Fibroblast of skin of right biceps (primary cell): ENCODE measurements around the gene ST8SIA5.
A peak's percentile ranks its signal among the peaks of the same experiment; 100 is the strongest.

Experiments
- DNase-seq: peaks from one replicate; pipeline ENCODE4 v3.0.0-alpha.2; 2013

Gene ST8SIA5

DNA sequence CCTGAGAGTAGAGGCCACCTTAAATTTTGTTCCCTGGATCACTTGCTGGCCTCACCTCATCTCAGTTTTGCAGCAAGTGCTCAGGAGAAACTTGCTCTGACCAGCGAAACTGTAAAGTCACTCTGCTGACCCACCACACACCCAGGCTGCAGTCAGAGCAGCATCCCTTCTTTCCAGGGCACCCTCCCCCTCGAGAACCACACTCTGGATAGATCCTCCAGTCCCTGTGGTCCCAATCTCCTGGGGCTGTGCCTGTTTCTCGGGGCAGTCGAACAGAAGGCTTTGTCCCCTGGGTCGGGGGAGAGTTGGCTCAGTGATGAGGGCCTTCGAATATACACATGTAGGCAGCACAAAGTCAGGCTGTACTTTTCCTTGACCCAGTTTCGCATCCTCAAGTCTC lies 18.4 kb downstream of the ST8SIA5 start:
- DNase-seq, result no peak

DNA sequence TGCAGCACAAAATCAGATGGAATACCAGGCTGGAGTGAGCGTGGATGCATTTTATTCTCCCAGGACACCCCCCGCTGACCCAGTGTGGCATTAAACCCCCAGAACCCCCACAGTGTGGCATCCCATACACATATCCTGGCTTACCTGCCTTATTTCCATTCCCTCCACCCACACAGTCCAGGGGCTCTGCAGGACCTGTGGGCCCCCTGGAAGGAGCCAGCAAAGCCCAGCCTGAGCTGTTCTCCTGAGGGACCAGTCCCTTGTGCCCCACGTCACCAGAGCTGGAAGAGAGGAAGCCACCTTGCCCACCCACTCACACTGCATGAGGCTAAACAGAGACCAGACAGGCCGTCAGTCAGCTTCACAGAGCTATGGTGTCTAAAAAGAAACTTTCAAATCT lies 20.1 kb downstream of the ST8SIA5 start:
- DNase-seq, result no peak

DNA sequence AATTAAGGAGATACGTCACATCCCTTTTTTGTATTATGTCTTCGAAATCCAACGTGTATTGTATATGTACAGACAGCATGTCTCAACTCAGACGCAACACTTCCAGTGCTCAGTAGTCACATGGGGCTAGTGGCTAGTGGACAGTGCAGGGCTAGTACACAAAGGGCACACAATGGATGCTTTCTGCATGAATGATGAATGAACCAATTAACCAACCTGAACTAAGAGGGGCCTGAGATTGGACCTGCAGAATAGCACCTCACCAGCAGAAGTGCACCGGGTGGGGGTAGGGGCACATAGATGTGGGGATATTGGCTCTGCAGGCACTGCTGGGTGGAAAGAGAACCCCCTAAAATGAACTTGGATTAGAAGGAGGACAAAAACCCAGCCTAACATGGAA lies 20.7 kb downstream of the ST8SIA5 start:
- no peak for DNase-seq

DNA sequence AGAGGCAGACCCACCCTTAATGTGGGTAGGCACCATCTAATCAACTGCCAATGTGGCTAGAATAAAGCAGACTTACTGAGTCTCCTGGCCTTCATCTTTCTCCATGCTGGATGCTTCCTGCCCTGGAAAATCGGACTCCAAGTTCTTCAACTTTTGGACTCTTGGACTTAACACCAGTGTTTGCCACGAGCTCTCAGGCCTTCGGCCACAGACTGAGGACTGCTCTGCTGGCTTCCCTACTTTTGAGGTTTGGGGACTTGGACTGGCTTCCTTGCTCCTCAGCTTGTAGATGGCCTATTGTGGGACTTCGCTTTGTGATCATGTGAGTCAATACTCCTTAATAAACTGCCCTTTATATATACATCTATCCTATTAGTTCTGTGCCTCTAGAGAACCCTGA lies 21.9 kb downstream of the ST8SIA5 start:
- DNase-seq, result no peak

DNA sequence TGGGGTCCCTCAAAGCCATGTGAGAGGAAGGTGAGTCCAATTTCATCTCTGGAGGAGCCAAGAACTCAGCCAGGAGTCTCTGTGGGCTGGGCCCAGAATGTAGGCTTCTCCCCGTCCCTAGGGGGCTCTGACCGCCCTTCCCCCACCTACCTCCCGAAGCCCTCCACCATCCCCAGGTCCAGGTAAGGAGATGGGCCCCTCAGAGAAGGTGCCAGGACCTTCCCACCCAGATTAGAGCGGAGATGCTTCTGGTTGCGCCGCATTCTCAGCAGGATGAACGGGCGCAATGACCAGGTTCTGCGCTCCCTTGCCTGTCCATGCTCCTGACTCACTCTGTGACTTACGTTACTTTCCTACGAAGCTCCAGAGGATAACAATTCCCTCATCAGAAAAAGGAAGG lies 23.0 kb downstream of the ST8SIA5 start:
- no peak for DNase-seq

DNA sequence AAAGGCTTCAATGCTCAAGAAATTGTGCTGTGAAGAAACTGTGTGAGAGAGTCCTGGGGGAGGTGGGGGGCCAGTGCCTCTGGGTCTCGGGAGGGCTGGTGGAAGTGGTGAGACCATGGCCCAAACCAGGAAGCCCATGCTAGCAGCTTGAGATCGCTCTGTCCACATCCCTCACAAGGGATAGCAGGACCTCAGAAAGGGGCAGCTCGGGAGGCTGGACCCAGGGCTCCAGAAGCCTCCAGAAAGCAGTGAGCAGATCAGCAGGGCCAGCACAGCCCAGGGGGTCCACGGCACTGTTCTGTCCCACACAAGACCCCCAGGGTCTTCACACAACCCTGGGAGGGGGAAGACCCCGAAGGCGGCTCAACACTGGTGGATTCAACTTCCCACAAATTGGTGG lies 24.1 kb downstream of the ST8SIA5 start:
- no peak for DNase-seq

DNA sequence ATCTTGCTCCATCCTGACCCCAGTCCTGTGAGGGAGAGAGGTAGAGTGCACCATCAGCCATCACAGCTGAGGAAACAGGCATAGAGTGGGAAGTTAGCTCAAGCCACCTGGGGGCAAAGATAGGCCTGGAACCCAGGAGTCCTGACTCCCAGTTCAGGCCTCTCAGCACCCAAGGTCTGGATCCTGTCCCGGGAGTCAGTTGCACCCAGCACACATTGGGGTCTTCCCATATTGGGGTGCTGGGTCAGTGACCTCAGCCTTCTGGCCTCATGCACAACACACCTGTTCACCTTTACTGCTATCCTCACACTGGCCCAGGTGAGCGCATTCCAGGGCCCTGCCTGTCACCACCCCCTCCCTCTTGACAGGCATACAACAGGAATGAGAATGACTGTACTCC lies 24.7 kb downstream of the ST8SIA5 start:
- no peak for DNase-seq

DNA sequence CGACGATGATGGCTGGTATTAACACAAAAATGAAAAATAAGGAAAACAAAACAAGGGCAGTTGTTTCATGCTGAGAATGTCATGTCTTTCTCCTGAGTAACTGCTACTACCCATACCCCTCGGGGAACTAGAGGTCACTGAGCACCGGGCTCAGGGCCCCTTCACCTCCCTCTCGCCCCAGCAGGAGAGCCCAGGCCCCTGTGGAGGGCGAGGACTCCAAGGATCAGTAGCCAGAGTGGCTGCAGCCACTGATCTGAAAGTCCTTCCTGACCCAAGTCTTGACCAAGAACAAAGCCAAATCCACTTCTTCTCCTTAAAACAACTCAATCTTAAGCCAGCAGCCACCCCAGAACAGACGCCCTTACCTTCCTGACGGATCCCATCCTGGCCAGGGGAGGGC lies 25.5 kb downstream of the ST8SIA5 start:
- no peak for DNase-seq

DNA sequence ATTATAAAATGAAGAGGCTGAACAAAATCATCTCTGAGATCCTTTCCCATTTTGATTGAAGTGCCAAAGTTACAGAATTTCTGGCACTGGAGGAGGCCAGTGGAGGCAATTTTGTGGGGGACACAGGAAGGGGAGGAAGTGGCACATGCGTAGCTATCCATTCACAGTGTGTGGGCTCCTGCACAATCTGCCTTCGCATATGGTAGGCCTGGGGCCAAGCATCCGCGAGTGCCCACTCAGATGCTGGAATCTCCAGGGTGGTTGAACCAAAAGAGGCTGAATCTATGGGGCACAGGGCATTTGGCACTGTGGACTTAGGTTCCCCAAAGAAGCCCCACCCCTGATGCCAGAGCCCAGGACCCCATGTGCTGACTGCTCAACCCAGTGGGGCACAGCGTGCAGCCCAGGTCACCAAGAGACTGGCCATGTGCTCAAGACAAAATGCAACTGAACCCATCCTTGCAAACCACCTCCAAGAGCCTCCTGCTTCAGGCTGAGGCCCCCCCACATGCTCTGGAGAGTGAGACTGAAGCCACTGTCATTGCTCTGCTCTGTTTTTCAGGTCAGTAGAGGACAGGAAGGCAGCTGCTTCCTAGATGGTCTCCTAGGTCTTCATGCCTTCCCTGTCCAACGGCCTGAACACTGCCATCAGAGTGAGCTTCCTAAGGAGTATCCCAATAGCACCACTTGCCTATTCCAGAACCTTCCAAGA lies 28.5 kb downstream of the ST8SIA5 start:
- DNase-seq, result no peak

DNA sequence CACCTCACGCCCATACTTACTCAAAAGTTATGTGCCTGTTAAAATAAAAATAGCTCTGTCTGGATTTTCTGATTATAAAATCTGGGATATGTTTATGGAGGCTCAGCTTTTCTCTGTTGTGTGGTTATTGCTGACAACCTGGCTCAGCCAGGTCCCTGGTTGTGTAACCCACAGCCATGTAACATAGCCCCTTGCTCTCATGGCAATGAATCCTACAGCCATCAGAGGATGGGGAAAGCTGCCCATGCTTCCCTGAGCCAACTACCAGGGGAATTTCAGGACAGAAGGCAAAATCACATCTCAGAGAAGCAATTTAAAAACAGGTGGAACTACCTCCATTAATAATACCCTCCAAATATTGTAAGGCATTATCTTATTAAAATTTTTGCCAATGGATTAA lies 29.7 kb downstream of the ST8SIA5 start:
- DNase-seq, result no peak

DNA sequence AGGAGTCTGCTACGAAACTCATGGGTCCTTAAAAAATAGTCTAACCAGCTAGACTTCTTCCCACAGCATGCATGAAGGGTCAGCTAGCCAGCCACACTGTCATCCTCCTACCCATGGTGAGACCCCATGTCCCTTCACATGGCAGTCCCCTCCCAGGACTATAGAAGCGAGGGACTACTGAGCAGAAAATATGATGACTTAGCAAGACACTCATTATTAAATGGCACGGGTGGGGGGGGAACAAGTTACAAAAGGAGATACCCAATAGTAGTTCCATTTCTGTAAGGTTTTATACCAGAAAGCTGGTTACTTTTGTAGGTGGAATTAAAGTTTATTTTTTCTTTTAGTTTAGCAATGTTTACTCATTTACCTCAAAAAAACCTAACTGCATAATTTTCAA lies 31.5 kb downstream of the ST8SIA5 start:
- no peak for DNase-seq

DNA sequence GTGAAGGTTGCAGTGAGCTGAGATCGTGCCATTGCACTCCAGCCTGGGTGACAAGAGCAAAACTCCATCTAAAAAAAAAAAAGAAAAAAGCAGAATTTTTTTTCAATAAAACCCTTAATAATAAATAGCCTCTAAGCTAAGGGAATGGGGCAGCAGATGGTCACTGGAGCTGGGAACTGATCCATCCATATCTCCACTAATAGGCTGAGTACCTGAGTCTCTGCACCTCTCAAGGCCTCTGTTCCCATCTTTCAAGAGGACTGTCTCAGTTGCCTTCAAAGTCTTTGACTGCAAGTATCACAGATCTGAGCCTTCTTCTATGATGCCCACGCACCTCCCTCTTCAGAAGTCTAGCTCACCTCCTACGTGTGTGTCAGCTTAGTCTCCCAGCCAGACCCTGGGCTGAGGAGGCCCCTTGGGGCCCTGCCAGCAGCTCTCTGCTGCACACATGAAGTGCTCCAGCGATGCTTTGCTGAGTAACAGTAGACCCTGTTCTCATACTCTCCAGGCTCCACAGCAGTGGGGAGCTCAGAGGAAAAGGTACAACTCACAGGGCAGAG lies 32.9 kb downstream of the ST8SIA5 start:
- DNase-seq, result no peak

DNA sequence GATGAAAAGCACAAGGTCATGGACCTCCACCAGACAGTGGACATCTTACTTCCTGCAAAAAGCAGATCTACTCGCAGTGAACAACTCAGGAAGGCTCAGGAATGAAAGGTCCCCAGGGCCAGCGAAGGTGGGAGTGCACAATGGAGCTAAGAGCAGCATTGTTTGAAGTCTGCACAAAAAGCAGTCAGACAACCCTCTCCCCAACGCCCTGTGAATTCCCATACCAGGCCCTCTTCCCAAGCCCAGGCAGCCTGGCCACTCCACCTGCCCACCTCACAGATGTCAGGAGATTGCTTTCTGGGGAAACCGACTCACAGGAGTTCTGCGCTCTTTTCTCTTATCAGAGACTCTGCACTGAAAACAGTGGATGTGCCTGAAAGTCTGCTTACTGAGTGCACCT lies 34.8 kb downstream of the ST8SIA5 start:
- no peak for DNase-seq

DNA sequence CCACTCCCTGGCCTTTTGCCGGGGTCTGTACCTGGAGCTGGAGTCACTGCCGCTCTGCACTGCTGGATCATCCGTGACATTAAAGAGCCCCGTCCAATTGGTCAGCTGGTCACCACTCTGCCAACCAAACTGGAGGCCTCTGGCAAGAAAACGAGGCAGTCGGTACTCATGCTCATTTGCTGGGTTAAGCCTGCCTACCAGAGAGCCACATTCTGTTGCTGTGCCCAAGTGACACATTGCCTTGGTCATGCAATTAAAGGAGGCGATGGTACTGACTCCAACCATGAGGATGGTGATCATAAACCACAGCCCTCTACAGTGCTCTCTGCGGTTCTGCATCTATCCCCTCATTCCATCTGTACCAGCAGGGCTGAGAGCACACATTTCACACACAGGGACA lies 35.5 kb downstream of the ST8SIA5 start:
- no peak for DNase-seq

DNA sequence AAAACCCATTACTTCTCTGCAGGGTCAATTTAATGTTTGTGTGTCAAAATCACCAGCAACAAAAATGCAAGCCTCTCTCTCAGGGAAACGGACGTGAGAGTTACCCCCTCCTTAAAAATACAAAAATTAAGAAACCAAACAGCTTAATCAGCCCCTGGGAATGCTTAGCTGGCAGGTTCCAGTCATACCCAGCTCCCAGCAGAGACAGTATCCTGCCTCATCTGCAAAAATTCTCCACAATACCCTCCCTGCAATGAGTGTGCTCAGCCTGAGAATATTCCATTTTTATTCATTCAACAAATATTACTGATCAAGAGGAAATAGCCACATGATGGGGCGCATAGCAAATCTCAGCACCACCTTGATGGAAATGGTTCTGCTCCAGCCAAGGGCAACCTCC lies 36.3 kb downstream of the ST8SIA5 start:
- DNase-seq, result no peak

DNA sequence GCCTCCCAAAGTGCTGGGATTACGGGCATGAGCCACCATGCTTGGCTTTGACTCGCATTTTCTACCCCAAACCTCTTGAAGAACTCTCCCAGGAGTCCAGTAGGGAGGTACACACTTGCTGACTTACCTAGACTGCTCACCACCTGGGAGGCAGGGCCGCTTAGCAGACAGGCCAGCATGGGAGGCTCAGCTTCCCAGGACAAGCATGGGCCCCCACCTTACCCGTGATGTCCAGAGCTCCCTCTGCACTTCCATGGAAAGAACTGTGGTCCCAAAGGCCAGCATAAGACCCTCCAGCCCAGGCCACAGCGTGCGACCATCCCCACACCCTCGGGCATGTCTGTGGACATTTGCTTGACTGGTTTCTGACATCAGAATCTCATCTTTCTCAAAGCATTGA lies 36.8 kb downstream of the ST8SIA5 start:
- no peak for DNase-seq

DNA sequence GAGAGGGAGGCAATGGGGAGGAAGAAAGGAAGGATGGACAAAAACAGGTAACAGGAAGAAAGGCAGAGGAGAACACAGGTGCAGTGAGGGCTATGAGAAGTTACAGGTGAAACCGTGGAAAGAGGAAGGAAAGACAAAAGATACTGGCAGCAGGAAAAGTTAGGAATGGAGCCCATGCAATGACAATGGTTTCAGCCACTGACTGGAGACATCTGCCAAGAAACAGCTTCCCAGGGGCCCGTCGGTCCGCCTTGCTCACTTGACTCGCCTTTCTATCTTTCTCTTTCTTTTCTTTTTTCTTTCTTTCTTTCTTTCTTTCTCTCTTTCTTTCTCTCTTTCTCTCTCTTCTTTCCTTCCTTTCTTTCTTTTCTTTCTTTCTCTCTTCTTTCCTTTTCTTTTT lies 37.5 kb downstream of the ST8SIA5 start:
- DNase-seq, result no peak

DNA sequence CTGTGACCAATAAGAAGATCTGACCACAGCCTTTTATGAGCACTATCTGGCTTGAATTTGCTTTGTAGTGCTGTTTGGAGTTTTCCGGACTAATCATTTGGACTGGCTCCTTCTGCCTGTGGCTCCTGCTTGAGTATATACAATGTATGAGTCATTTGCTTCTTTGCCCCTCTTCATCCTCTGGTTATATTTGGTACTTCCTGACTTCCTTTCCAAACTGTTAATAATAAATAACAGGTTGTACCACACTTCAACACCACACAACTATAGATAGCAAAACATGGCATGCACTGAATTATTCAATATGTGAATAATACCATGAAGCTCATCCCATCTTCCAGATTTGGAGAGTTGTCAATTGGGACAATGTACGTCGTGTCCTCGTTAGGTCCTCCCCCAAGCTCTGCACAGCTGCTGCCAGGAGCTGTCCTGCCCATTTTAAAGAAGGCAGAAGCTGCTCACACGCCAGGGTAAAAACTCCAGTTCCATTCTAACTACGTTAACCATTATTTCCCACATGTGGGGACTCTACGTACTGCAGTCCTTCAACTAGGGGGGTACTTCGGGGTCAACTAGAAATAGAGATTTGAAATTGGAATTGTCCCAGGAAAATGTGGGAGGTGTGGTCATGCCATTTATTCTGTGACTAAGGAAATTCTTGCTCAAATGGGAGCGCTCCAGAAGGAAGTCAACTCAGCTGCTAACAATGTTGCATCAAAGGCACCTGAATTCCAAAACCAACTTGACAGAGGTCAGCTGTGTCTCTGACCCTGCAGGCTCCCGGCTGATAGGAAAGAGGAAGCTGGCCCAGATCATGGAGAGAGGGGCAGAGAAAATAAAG lies 38.1 kb downstream of the ST8SIA5 start:
- peak; percentile 35 for DNase-seq

DNA sequence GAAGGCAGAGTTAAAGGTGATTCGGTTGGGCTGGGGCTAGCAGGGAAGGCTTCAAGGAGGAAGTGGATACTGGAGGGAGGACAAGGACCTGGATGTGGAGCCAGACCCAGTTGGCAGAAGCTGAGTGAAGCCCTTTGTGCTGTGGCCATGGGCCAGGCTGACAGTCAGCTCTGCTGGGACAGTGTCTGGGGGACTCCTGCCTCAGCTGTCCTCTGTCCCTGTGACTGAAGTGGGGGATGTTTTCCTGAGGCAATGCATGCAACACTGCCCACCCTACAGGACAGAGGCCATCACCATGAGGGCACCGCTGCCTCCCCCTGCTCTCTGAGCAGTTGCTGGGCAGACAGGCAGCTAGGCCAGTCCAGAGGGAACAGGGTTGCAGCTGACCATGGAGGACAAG lies 40.0 kb downstream of the ST8SIA5 start:
- no peak for DNase-seq

DNA sequence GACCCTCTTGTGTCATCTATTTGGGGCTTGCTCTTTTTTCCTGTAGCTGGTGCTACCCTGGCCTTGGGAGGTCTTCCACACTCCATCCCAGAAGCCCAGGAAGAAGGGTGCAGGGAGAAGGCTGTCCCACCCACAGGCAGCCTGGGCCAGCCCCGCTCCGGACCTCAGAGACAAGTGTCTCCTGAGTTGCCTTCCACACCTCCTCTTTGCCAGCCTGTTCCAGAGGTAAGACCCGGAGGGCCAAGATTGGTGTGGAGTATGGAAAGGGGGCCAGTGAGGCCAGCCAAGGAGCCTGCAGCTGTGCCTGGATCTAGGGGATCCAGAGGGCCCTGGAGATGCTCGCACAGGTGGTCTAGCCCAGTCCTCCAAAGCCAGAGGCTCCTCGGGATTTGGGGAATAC lies 40.5 kb downstream of the ST8SIA5 start:
- no peak for DNase-seq

DNA sequence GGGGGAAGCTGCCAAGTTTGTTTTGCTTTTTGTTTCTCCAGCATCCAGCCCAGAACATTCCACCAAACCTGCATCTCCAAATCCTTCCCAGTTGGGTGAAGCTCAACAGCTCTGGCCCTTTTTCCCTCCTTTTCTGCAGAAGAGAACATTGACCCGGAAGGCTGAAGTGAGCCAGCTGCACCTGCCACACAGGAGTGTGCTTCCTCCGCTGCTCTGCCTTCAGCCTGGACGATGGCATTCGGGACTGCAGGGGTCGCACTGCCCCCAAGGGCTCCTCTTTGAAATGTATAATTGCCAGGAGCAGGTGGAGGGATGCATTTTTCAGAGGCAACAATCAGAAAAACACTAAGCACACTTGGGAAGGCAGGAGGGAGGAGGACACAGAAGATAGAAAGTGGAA lies 41.8 kb downstream of the ST8SIA5 start:
- no peak for DNase-seq

DNA sequence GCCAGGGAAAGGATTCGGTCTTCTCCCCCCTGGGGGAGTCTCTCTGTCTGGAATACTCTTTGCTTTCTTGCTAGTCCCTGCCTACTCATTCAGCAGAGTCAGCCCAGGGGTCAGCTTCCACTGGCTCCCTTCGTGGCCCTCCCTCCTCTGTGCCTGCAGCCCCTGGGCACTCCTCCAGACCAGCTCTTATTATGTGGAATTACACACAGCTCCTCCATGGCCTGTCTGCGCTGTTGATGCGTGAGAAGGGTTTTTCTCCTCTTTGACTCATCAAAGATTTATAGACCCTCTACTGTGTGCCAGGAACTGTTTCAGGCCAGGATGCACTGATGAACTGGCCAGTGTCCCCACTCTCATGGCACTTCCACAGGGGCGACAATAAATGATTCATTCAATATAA lies 44.4 kb downstream of the ST8SIA5 start:
- DNase-seq, result peak; percentile 70

DNA sequence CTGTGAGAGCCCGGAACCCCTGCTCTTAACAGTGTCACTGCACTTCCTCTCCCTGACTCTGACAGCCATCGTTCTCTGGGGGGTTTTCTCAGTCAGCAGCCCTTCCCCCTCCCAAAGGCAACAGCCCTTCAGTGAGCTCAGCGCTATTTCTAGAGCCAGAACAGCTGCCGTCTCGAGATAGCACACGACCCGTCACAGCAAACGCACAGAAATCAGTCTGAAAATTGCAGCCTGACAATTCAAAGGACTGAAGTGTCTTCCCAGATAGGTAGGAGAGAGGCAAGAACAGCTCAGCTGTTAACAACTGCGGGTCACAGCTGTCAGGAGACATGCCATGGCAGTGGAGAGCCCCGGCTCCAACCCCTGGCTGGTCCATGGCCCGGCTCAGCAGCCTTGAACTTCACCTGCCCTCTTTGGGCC lies 45.4 kb downstream of the ST8SIA5 start:
- no peak for DNase-seq

DNA sequence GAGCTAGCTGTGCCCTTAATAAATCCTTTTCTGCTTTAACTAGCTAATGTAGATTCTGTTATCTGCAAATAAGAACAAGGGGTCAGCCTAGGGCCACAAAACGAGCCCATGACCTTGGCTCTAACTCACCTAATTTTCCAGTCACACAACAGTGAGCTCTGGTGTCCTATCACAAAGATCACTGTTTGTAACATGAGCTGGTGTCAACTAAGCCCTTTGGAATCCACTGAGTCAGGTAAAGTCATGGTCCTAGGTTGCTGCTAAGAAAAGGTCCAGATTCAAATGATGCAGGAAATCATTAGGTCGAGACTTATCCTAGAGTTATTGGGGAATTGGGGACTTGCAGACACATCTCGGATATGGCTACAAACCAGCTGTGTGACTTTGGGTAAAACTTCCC lies 49.9 kb downstream of the ST8SIA5 start:
- no peak for DNase-seq
